Epithelial cell of esophagus (primary cell): Measurements from ENCODE around the gene TBC1D20.

Experiments
- DNase-seq: peaks from one replicate; pipeline ENCODE4 v3.0.0; 2010; ENCODE audit warnings: low read depth
- H3K4me3 ChIP-seq: 2 replicates; pipeline ENCODE4 v1.5.1; 2011; ENCODE audit warnings: mild to moderate bottlenecking, low read length, control low read depth
- TF ChIP-seq, protein P1 (sequence below): IDR thresholded peaks from 2 replicates; pipeline ENCODE4 v1.5.1; 2011; ENCODE audit warnings: low read depth, mild to moderate bottlenecking, low read length, control low read depth, inconsistent platforms; ENCODE audit not compliant: insufficient read depth; ENCODE audit errors: missing control alignments

Gene TBC1D20

DNA sequence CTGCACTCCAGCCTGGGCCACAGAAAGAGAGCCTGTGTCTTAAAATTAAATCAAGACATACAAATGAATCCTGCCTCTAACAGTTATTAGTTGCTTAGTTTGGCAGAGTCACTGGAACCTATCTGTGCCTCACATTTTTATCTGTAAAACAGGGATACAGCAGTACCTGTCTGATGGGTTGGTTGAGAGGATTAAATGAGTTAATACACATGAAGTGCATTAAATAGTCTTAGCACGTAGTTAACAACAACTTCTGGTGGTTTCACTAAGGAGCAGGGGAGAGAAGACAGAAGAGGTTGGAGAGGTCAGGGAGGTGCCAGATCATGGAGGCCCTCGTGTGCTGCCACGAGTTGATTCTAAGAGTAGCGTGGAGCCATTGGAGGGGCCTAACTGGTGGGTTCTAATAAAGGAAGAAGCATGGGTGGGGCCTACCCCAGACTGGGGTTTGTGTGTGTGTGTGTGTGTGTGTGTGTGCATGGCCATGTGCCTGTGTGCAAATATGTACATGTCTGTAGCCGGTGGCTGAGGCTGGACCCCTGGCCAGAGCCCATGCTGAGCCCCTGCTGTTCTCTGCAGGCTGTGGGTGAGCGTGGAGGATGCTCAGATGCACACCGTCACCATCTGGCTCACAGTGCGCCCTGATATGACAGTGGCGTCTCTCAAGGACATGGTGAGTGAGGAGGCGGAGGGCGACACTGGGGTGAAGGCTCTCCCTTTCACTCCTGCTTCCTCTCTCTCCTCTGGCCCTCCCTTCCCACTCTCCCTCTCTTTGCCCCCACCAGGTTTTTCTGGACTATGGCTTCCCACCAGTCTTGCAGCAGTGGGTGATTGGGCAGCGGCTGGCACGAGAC lies 45.2 kb downstream of the TBC1D20 start:
- DNase-seq: no peak
- H3K4me3 ChIP-seq: no peak overlapping the region
- TF ChIP-seq, protein P1, sequence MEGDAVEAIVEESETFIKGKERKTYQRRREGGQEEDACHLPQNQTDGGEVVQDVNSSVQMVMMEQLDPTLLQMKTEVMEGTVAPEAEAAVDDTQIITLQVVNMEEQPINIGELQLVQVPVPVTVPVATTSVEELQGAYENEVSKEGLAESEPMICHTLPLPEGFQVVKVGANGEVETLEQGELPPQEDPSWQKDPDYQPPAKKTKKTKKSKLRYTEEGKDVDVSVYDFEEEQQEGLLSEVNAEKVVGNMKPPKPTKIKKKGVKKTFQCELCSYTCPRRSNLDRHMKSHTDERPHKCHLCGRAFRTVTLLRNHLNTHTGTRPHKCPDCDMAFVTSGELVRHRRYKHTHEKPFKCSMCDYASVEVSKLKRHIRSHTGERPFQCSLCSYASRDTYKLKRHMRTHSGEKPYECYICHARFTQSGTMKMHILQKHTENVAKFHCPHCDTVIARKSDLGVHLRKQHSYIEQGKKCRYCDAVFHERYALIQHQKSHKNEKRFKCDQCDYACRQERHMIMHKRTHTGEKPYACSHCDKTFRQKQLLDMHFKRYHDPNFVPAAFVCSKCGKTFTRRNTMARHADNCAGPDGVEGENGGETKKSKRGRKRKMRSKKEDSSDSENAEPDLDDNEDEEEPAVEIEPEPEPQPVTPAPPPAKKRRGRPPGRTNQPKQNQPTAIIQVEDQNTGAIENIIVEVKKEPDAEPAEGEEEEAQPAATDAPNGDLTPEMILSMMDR: no peak

- TF ChIP-seq, protein P1: no peak
Measured at GRCh38 chr20:415820-416322, 46.5 kb downstream of the TBC1D20 start.

GRCh38 chr20:414161-414560 lies 48.2 kb downstream of the TBC1D20 start:
- H3K4me3 ChIP-seq: no peak overlapping the region
- DNase-seq: no peak
- TF ChIP-seq, protein P1: no peak

More at GRCh38 chr20:415820-416322, 46.5 kb downstream of the TBC1D20 start:
- H3K4me3 ChIP-seq: no peak overlapping the region
- DNase-seq: no peak

- DNase-seq: no peak
- TF ChIP-seq, protein P1: no peak
Measured at GRCh38 chr20:412081-412480, 50.3 kb downstream of the TBC1D20 start.

GRCh38 chr20:409697-410559 lies 52.4 kb downstream of the TBC1D20 start:
- DNase-seq: no peak
- TF ChIP-seq, protein P1: no peak
- peak overlapping the region; percentile 97 for H3K4me3 ChIP-seq

More at GRCh38 chr20:412081-412480, 50.3 kb downstream of the TBC1D20 start:
- H3K4me3 ChIP-seq: no peak overlapping the region

GRCh38 chr20:408843-409696 lies 53.3 kb downstream of the TBC1D20 start:
- peak overlapping the region; percentile 97 for H3K4me3 ChIP-seq
- DNase-seq: no peak
- TF ChIP-seq, protein P1: no peak
